Fibroblast of lung (primary cell): ENCODE data around the gene ASIC3. TPM values are rescaled to one million over a fixed set of nuclear protein-coding genes. Genes with fewer than 3 reads are reported as not detected.

ENCODE experiments used
- DNase-seq, 2 donors: peaks; one replicate each; pipeline versions ENCODE4 v3.0.0 to v3.0.0-alpha.2; 2010; ENCODE audit warnings: low read depth in 2 of 2
- H2AFZ ChIP-seq: 2 replicates; pipeline ENCODE4 v1.5.1; 2012; ENCODE audit warnings: low read length, control low read depth, inconsistent platforms
- H3K27ac ChIP-seq: 2 replicates; pipeline ENCODE4 v1.5.1; 2011; ENCODE audit warnings: low read length, control low read depth; ENCODE audit not compliant: insufficient read depth
- H3K27me3 ChIP-seq: 2 replicates; pipeline ENCODE4 v1.5.1; 2011; ENCODE audit warnings: mild to moderate bottlenecking, low read length; ENCODE audit not compliant: control insufficient read depth, insufficient read depth
- H3K36me3 ChIP-seq: 2 replicates; pipeline ENCODE4 v1.5.1; 2011; ENCODE audit warnings: low read length; ENCODE audit not compliant: control insufficient read depth, insufficient read depth
- H3K4me1 ChIP-seq: 2 replicates; pipeline ENCODE4 v1.5.1; 2011; ENCODE audit warnings: low read length; ENCODE audit not compliant: control insufficient read depth, insufficient read depth; ENCODE audit errors: extremely low read depth
- H3K4me2 ChIP-seq: 2 replicates; pipeline ENCODE4 v1.5.1; 2011; ENCODE audit warnings: low read length, control low read depth; ENCODE audit not compliant: insufficient read depth; ENCODE audit errors: extremely low read depth
- H3K4me3 ChIP-seq, 4 experiments: fragments of 200-600 bp in 1 of 4; sonication (generic) in 1 of 4; replicated peaks in 1 of 4; 2 replicates each; pipeline ENCODE4 v1.5.1; 2011 to 2016; ENCODE audit warnings: low read length in 4 of 4, low read depth in 3 of 4, mild to moderate bottlenecking in 3 of 4, control low read depth in 2 of 4, inconsistent platforms in 1 of 4, mixed read lengths in 1 of 4; ENCODE audit not compliant: insufficient read depth in 1 of 4; ENCODE audit errors: control extremely low read depth in 1 of 4
- H3K79me2 ChIP-seq: 2 replicates; pipeline ENCODE4 v1.5.1; 2012; ENCODE audit warnings: mild to moderate bottlenecking, low read length, inconsistent platforms; ENCODE audit not compliant: control insufficient read depth, insufficient read depth
- H3K9ac ChIP-seq: 2 replicates; pipeline ENCODE4 v1.5.1; 2011; ENCODE audit warnings: mild to moderate bottlenecking, low read length, control low read depth; ENCODE audit not compliant: insufficient read depth
- H3K9me3 ChIP-seq: 2 replicates; pipeline ENCODE4 v1.5.1; 2012; ENCODE audit warnings: low read depth, low read length; ENCODE audit not compliant: control insufficient read depth, insufficient read depth
- H4K20me1 ChIP-seq: 2 replicates; pipeline ENCODE4 v1.5.1; 2011; ENCODE audit warnings: low read length; ENCODE audit not compliant: control insufficient read depth, insufficient read depth; ENCODE audit errors: extremely low read depth
- EZH2 ChIP-seq: IDR thresholded peaks from 2 replicates; pipeline ENCODE4 v1.5.1; 2012; ENCODE audit warnings: low read length, control low read depth, mild to moderate bottlenecking; ENCODE audit errors: missing control alignments
- polyA plus RNA-seq, 2 donors: library from polyadenylated mRNA; depleted of rRNA in 1 of 2; stranded (reverse) in 1 of 2; unstranded in 1 of 2; fragments of >200 nt; gene quantifications; 2 replicates each; pipeline ENCODE4 v1.2.1, GENCODE V29; 2011 to 2012; ENCODE audit warnings: missing spikeins in 1 of 2
- total RNA-seq: library from RNA; depleted of rRNA; stranded (reverse); fragments of >200 nt; gene quantifications from 2 replicates; pipeline ENCODE4 v1.2.1, GENCODE V29; 2014
- TF ChIP-seq, protein P1 (sequence below), 2 donors: IDR thresholded peaks in 1 of 2; conservative IDR thresholded peaks in 1 of 2; 1 replicate in 1 of 2; 2 replicates in 1 of 2; pipeline ENCODE4 v1.5.1; 2011 to 2012; ENCODE audit warnings: low read length in 2 of 2, control low read depth in 1 of 2, inconsistent platforms in 1 of 2, low read depth in 1 of 2, mild to moderate bottlenecking in 1 of 2

The ASIC3 gene
- total and polyA plus RNA-seq, 2 donors (not counting 1 experiment from before 2014, with no cell fraction given), result 0.07 to 0.17 TPM

DNA sequence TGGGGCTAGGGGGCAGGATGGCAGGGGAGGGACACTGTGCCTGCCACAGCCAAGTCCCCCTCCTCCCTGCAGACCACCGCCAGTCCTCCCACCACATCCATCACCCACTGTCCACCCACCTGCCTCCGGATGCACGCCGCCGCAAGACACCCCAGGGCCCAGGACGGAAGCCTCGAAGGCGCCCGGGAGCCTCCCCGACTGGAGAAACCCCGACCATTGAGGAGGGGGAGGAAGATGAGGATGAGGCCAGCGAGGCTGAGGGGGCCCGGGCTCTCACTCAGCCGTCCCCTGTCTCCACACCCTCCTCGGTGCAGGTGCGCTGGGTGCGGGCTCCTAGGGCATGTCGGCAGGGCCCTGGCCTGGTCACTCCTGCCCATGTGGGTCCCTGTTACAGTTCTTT lies 16.1 kb downstream of the ASIC3 start:
- Histone ChIP-seq H4K20me1 (no peaks in the 10 kb centered on the region), H3K4me1 (peaks cover 11% of the 10 kb centered on the region), H3K36me3 (peaks cover 29% of the 10 kb centered on the region), H3K27me3 (no peaks in the 10 kb centered on the region), H3K4me2 (no peak overlapping the region), H3K4me3 (no peak overlapping the region), H3K79me2 (peaks cover 33% of the 10 kb centered on the region), H2AFZ (no peak overlapping the region), H3K9me3 (no peaks in the 10 kb centered on the region), H3K9ac (no peak overlapping the region), H3K27ac (no peak overlapping the region)
- DNase-seq, result no peak
- no peak for TF ChIP-seq EZH2
- TF ChIP-seq, protein P1, sequence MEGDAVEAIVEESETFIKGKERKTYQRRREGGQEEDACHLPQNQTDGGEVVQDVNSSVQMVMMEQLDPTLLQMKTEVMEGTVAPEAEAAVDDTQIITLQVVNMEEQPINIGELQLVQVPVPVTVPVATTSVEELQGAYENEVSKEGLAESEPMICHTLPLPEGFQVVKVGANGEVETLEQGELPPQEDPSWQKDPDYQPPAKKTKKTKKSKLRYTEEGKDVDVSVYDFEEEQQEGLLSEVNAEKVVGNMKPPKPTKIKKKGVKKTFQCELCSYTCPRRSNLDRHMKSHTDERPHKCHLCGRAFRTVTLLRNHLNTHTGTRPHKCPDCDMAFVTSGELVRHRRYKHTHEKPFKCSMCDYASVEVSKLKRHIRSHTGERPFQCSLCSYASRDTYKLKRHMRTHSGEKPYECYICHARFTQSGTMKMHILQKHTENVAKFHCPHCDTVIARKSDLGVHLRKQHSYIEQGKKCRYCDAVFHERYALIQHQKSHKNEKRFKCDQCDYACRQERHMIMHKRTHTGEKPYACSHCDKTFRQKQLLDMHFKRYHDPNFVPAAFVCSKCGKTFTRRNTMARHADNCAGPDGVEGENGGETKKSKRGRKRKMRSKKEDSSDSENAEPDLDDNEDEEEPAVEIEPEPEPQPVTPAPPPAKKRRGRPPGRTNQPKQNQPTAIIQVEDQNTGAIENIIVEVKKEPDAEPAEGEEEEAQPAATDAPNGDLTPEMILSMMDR (conservative IDR thresholded peaks at IDR 0.05 in 1 of 2, IDR thresholded peaks at IDR 0.05 in 1 of 2; ENCODE audit: low read depth in 1 of 2, low read length in 2 of 2), result no peak

DNA sequence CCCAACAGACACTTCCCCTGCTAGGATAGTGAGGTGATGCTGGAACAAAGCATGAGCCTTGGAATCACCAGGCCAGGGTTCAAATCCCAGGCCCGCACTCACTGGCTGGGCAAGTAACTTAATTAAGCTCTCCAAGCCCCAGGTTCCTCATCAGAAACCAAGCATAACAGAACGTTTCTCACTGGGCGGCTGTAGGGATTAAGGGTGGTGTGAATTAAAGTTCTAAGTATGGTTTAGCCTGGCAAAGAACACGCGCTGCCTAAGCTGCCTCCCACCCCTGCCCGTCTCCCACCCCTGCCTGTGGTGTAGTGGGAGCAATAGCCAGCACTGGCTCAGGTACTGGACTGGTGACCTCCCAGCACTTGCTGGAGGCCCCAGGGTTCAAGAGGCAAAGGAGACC lies 16.7 kb downstream of the ASIC3 start:
- Histone ChIP-seq H3K4me2 (no peak overlapping the region), H2AFZ (no peak overlapping the region), H4K20me1 (no peaks in the 10 kb centered on the region), H3K9ac (no peak overlapping the region), H3K36me3 (peaks cover 33% of the 10 kb centered on the region), H3K9me3 (no peaks in the 10 kb centered on the region), H3K4me3 (no peak overlapping the region), H3K27ac (no peak overlapping the region), H3K79me2 (peaks cover 31% of the 10 kb centered on the region), H3K4me1 (peaks cover 11% of the 10 kb centered on the region), H3K27me3 (no peaks in the 10 kb centered on the region)
- TF ChIP-seq EZH2, result no peak
- TF ChIP-seq, protein P1 (conservative IDR thresholded peaks at IDR 0.05 in 1 of 2, IDR thresholded peaks at IDR 0.05 in 1 of 2; ENCODE audit: low read depth in 1 of 2, low read length in 2 of 2), result no peak
- DNase-seq, result no peak

DNA sequence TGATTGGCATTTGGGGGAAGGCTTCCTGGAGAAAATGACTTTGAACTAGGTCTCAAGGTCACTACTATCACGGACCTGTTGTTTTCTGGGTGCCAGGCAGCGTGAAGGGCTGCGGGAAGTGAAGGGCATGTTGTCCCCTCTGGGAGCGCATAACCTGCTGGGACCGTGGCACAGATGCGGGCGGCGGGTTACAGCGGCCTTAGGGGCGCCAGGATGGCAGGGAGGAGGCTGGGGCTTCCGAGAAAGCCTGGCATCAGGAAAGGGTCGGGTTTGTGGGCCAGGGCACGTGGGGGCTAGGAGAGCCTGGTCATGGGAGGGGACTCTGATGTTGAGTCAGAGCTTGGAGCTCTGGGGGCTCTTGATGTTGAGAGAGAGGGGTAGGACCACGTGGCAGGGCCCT lies 17.2 kb downstream of the ASIC3 start:
- Histone ChIP-seq H3K36me3 (peaks cover 38% of the 10 kb centered on the region), H4K20me1 (no peaks in the 10 kb centered on the region), H3K4me3 (no peak overlapping the region), H3K4me2 (no peak overlapping the region), H3K4me1 (peaks cover 10% of the 10 kb centered on the region), H3K9me3 (no peaks in the 10 kb centered on the region), H3K79me2 (peaks cover 26% of the 10 kb centered on the region), H3K9ac (no peak overlapping the region), H3K27ac (no peak overlapping the region), H2AFZ (no peak overlapping the region), H3K27me3 (no peaks in the 10 kb centered on the region)
- no peak for DNase-seq
- TF ChIP-seq, protein P1 (conservative IDR thresholded peaks at IDR 0.05 in 1 of 2, IDR thresholded peaks at IDR 0.05 in 1 of 2; ENCODE audit: low read depth in 1 of 2, low read length in 2 of 2), result no peak
- no peak for TF ChIP-seq EZH2
